Psoas muscle (tissue), 8 donors: Measurements from ENCODE around the gene TRAF3IP3. TPM values are rescaled to one million over a fixed set of nuclear protein-coding genes. Genes with fewer than 3 reads are reported as not detected.

ENCODE experiments used
- ATAC-seq, 4 donors: fragments of 200-7000 bp; cut with Tn5 transposase; one replicate each; pipeline ENCODE4 v1.9.1; 2020; ENCODE audit warnings: moderate library complexity in 3 of 4, mild to moderate bottlenecking in 2 of 4
- DNase-seq, 2 donors: peaks; one replicate each; pipeline ENCODE4 v3.0.0-alpha.2; 2020
- H3K27ac ChIP-seq: fragments of 200-600 bp; one replicate; pipeline ENCODE4 v1.8.0; 2022
- H3K27me3 ChIP-seq, 3 donors: fragments of 200-600 bp in 1 of 3; one replicate each; pipeline versions ENCODE4 v1.6.1 to v1.8.0; 2013 to 2022; ENCODE audit warnings: low read length in 2 of 3, mild to moderate bottlenecking in 2 of 3, moderate library complexity in 1 of 3; ENCODE audit not compliant: insufficient read depth in 3 of 3
- H3K36me3 ChIP-seq, 2 donors: fragments of 200-600 bp in 1 of 2; one replicate each; pipeline versions ENCODE4 v1.6.1 to v1.8.0; 2013 to 2022; ENCODE audit warnings: low read depth in 1 of 2, mild to moderate bottlenecking in 1 of 2, moderate library complexity in 1 of 2; ENCODE audit not compliant: insufficient read depth in 1 of 2
- H3K4me1 ChIP-seq: fragments of 200-600 bp; one replicate; pipeline ENCODE4 v1.8.0; 2022
- H3K4me3 ChIP-seq: fragments of 200-600 bp; one replicate; pipeline ENCODE4 v1.8.0; 2022; ENCODE audit warnings: mild to moderate bottlenecking
- H3K9me3 ChIP-seq: fragments of 200-600 bp; one replicate; pipeline ENCODE4 v1.8.0; 2022
- WGBS, 3 donors: extraction: QIAGEN DNeasy Blood & Tissue Kit; methylation state at CpG; one replicate each; pipeline versions ENCODE4 v1.1.6 to v1.1.7; 2013; 5-methylcytosine and 5-hydroxymethylcytosine counted together
- intact Hi-C, 2 donors: fragments of 100-400 bp; cut with DNase I; formaldehyde crosslinking; loops; one replicate each; pipeline versions ENCODE4 v1.11.0 to v1.14.2; 2022
- polyA plus RNA-seq, 3 donors: library from polyadenylated mRNA; stranded (reverse); fragments of 200-250 nt; gene quantifications; one replicate each; pipeline ENCODE4 v1.2.3, GENCODE V29; 2013
- total RNA-seq, 4 donors: library from RNA; stranded (reverse); fragmentation: NEBNext Ultra II Directional in 2 of 4; extraction: Animal tissue kit (Norgen Biotek cat#: 25700) in 2 of 4; gene quantifications; one replicate each; pipeline versions ENCODE4 v1.2.1 to v1.2.4, GENCODE V29; 2021 to 2023
- TF ChIP-seq, protein P1 (sequence below): fragments of 200-600 bp; IDR thresholded peaks from one replicate; pipeline ENCODE4 v1.8.0; 2022; ENCODE audit warnings: antibody characterized with exemption
- donor health status: healthy with polysubstance abuse.
- donor health status: DM: no; HTN: no; CAD: no; lungs with moderate emphysema.
- donor health status: Bipolar disorder and iron deficiency.
- donor health status: healthy.
- donor health status: DM: yes; HTN: yes; CAD: no.
- donor health status: DM: no; HTN: no; CAD: no.
- donor health status: DM: no; HTN: no; CAD: no.
- donor health status: DM: yes; HTN: yes; CAD: no.

Gene TRAF3IP3
- total and polyA plus RNA-seq, 7 donors: 0.23 to 2.0 (median 0.84) TPM

DNA sequence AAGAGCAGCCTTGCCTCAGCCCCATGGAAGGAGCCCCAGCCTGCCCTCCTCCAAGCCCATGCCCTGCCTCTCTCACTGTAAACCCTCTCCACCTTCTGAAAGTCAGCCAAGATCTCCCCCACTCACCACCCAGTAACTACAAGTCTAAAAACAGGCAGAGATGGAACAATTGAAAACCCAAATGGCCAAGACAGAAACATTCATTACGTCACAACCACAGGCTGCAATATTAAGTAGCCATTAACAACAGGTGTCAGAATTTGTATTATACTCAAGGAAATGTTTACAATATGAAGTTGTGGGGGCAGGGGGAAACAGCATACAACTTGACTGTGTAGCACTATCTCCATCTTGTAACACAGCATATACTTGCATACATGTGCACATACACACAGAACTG, 47.7 kb downstream of the TRAF3IP3 start:
- peaks cover 0 to 21% (median 11%) of the 10 kb centered on the region in 3 donors for H3K27me3 ChIP-seq
- H3K36me3 ChIP-seq: no peaks in the 10 kb centered on the region
- H3K4me1 ChIP-seq: no peaks in the 10 kb centered on the region
- 73 to 79% (median 76%) methylated on average over 1 of the region's 1 CpG for WGBS, 3 donors
- intact Hi-C loops: no loop called here
- no peak overlapping the region for H3K4me3 ChIP-seq
- H3K27ac ChIP-seq: no peak overlapping the region
- no peak for ATAC-seq
- no peaks in the 10 kb centered on the region for H3K9me3 ChIP-seq
- TF ChIP-seq, protein P1, sequence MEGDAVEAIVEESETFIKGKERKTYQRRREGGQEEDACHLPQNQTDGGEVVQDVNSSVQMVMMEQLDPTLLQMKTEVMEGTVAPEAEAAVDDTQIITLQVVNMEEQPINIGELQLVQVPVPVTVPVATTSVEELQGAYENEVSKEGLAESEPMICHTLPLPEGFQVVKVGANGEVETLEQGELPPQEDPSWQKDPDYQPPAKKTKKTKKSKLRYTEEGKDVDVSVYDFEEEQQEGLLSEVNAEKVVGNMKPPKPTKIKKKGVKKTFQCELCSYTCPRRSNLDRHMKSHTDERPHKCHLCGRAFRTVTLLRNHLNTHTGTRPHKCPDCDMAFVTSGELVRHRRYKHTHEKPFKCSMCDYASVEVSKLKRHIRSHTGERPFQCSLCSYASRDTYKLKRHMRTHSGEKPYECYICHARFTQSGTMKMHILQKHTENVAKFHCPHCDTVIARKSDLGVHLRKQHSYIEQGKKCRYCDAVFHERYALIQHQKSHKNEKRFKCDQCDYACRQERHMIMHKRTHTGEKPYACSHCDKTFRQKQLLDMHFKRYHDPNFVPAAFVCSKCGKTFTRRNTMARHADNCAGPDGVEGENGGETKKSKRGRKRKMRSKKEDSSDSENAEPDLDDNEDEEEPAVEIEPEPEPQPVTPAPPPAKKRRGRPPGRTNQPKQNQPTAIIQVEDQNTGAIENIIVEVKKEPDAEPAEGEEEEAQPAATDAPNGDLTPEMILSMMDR: no peak
- DNase-seq: no peak

DNA sequence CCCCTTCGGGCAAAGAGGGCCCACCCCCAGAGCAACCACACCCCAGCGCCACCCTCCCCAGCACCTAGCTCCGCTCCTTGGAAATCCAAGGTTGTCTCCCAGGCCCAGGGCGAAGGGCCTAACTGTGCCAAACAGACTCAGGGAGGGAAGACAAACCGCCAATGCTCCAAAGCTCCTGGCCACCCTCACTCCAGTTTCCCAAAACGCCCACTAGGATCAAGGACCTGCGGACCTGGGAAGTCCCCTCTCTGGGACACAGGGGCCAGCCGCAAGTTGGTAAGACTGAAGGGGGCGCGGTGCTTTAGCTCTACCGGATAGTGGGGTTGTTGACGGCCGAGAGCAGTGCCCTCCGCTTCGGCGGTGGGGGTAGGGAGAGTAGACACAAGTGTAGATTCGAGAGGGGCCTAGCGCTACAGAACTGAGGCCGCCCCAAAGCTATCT, 49.5 kb downstream of the TRAF3IP3 start:
- ATAC-seq (no peak), DNase-seq (no peak)
- TF ChIP-seq, protein P1: no peak
- 38 to 43% (median 40%) methylated on average over 19 of the region's 19 CpGs for WGBS, 3 donors
- Histone ChIP-seq H3K9me3 (no peaks in the 10 kb centered on the region), H3K27ac (no peak overlapping the region), H3K27me3 (peaks cover 0 to 21% (median 10%) of the 10 kb centered on the region in 3 donors), H3K4me3 (peak overlapping the region; percentile 46), H3K4me1 (no peaks in the 10 kb centered on the region), H3K36me3 (no peaks in the 10 kb centered on the region)
- intact Hi-C loops: no loop called here

DNA sequence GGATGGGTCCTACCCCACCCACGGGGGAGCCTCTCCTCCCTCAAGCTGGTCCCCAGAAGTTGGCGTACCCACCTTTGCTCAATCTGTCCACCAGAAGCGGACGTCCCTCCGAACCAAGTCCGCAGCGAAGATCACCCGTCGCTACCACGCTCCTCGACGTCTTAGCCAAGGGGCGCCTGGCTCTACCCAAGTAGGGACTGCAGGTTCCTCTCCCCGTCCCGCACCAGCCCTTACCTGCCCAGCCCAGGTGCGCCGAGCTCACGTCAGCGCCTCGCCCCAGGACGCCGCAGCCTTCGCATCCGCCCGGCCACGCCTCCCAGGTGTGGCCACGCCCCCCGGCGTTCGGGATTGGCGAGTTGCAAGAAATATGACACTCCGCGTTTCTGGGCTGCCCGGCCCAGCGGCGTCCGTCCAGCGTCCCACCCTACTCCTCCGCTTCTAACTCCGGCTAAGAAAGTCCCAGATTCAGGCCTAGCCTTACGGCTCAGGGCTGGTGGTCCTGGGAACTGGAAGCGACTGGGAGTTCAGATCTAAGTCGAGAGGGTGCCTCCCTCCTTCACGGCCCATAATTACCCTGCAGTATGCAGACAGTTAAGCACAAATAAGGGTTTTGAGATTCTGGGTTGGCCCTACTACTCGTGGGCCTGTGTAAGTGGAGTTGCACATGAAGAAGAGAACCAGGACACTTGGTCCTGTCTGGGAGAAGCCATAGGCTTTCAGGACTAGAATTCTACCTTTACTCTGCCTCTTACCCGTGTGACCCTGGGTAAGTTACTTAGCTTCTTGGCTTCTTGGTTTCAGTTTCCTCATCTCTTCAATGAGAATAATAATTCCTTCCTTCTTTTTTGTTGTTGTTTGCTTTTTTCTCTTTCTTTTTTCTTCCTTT, 50.3 kb downstream of the TRAF3IP3 start, which contains the start of gene IRF6:
Gene IRF6 (minus strand): TSS at position 268 of the 886 bp plus-strand sequence. CDS start 4,729 bp downstream, outside the sequence.
- H3K27ac ChIP-seq: no peak within 1 kb of the TSS

DNA sequence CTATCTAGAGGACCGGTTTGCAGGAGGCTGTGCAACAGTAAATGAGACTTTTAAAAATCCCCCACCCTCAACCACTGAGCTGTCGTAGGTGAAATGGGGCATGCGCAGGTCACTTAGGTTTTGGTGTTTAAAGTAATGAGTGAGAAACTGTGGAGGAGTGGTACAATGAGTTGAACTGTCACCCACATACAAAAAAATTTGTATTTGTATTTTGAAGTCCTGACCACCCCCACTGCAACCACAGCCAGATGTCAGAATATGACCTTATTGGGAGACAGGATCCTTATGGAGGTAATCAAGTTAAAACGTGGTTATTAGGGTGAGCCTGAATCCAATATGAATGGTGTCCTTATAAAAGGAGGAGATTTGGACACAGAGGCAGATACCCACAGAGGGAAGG, 51.7 kb downstream of the TRAF3IP3 start:
- Histone ChIP-seq H3K4me3 (no peak overlapping the region), H3K9me3 (no peaks in the 10 kb centered on the region), H3K4me1 (no peaks in the 10 kb centered on the region), H3K27me3 (peaks cover 0 to 21% (median 8%) of the 10 kb centered on the region in 3 donors), H3K36me3 (no peaks in the 10 kb centered on the region), H3K27ac (no peak overlapping the region)
- ATAC-seq (no peak), DNase-seq (no peak)
- intact Hi-C loops: no loop called here
- 82 to 86% (median 85%) methylated on average over 4 of the region's 4 CpGs for WGBS, 3 donors
- TF ChIP-seq, protein P1: no peak

More for the DNA sequence above, 50.3 kb downstream of the TRAF3IP3 start, which contains the start of gene IRF6:
- Histone ChIP-seq H3K36me3 (no peaks in the 10 kb centered on the region), H3K4me1 (no peaks in the 10 kb centered on the region), H3K4me3 (peak within 1 kb of the TSS; percentile 46), H3K9me3 (no peaks in the 10 kb centered on the region), H3K27me3 (peaks cover 0 to 21% (median 8%) of the 10 kb centered on the region in 3 donors)
- ATAC-seq: peak; percentile 28 to 67 (median 52)
- intact Hi-C loops: no loop called here
- TF ChIP-seq, protein P1: no peak
- peak; percentile 73 to 74 for DNase-seq
- 7 to 10% (median 7%) methylated on average over 44 to 46 of the region's 46 CpGs for WGBS, 3 donors
